Breast epithelium (tissue), 3 donors: ENCODE results near the gene AMFR.

Source experiments
- POLR2A ChIP-seq: fragments of 450-650 bp; IDR thresholded peaks from one replicate; pipeline ENCODE4 v1.6.1; 2016; ENCODE audit warnings: antibody characterized with exemption, mild to moderate bottlenecking, moderate library complexity
- TF ChIP-seq, protein P1 (sequence below), 3 donors: fragments of 450-650 bp; IDR thresholded peaks; one replicate each; pipeline ENCODE4 v1.5.1; 2016 to 2017; ENCODE audit warnings: antibody characterized with exemption in 3 of 3, mild to moderate bottlenecking in 3 of 3, moderate library complexity in 3 of 3

DNA sequence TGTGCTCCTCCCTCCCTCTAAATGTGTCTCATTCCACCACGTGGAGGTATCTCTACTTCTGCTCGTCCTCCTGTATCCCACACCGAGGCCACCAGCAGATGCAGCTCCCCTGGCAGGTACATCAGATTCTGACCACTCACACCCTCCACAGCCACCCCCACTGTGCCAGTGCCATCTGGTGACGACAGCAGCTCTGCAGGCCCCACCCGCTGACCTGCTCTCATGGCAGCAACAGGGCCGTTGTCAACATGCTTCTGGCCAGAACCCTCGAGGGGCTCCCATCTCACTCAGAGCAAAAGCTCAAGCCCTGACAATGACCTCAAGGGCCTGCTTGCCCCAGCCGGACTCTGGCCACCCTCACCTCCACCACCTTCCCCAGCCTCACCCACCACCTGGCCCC lies 93.4 kb downstream of the AMFR start:
- TF ChIP-seq, protein P1, sequence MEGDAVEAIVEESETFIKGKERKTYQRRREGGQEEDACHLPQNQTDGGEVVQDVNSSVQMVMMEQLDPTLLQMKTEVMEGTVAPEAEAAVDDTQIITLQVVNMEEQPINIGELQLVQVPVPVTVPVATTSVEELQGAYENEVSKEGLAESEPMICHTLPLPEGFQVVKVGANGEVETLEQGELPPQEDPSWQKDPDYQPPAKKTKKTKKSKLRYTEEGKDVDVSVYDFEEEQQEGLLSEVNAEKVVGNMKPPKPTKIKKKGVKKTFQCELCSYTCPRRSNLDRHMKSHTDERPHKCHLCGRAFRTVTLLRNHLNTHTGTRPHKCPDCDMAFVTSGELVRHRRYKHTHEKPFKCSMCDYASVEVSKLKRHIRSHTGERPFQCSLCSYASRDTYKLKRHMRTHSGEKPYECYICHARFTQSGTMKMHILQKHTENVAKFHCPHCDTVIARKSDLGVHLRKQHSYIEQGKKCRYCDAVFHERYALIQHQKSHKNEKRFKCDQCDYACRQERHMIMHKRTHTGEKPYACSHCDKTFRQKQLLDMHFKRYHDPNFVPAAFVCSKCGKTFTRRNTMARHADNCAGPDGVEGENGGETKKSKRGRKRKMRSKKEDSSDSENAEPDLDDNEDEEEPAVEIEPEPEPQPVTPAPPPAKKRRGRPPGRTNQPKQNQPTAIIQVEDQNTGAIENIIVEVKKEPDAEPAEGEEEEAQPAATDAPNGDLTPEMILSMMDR (IDR thresholded peaks at IDR 0.05): no peak
- no peak for TF ChIP-seq POLR2A
